ENCODE data around the gene GREB1.

GREB1 gene

GRCh38 chr2:11540148-11540995 lies 6.5 kb downstream of the GREB1 start:
- no peak for DNase-seq (ENCODE audit: low read depth)

- no peak for DNase-seq (ENCODE audit: low read depth)
These were observed 7.3 kb downstream of the GREB1 start for GRCh38 chr2:11540996-11541692.

- no peak for DNase-seq (ENCODE audit: low read depth)
These were observed 7.9 kb downstream of the GREB1 start for GRCh38 chr2:11541693-11542274.

- no peak for DNase-seq (ENCODE audit: low read depth)
These were observed 8.5 kb downstream of the GREB1 start for GRCh38 chr2:11542275-11542819.

GRCh38 chr2:11543337-11544216 lies 9.7 kb downstream of the GREB1 start:
- DNase-seq (ENCODE audit: low read depth) = no peak

- DNase-seq (ENCODE audit: low read depth) = no peak
These were observed 12.2 kb downstream of the GREB1 start for GRCh38 chr2:11546072-11546471.

- no peak for DNase-seq (ENCODE audit: low read depth)
These were observed 14.2 kb downstream of the GREB1 start for GRCh38 chr2:11547912-11548497.

GRCh38 chr2:11550302-11550701 lies 16.5 kb downstream of the GREB1 start:
- DNase-seq (ENCODE audit: low read depth) = no peak

- DNase-seq (ENCODE audit: low read depth) = no peak
These were observed 17.2 kb downstream of the GREB1 start for GRCh38 chr2:11550901-11551568.

- no peak for DNase-seq (ENCODE audit: low read depth)
These were observed 17.9 kb downstream of the GREB1 start for GRCh38 chr2:11551569-11552259.

- no peak for DNase-seq (ENCODE audit: low read depth)
These were observed 18.4 kb downstream of the GREB1 start for GRCh38 chr2:11552260-11552638.

GRCh38 chr2:11553661-11554398 lies 20.0 kb downstream of the GREB1 start:
- no peak for DNase-seq (ENCODE audit: low read depth)

- DNase-seq (ENCODE audit: low read depth) = no peak
These were observed 20.5 kb downstream of the GREB1 start for GRCh38 chr2:11554399-11554716.

GRCh38 chr2:11556101-11556806 lies 22.4 kb downstream of the GREB1 start:
- DNase-seq (ENCODE audit: low read depth) = no peak

GRCh38 chr2:11558214-11558886 lies 24.5 kb downstream of the GREB1 start:
- DNase-seq (ENCODE audit: low read depth) = no peak

GRCh38 chr2:11559066-11559785 lies 25.4 kb downstream of the GREB1 start:
- DNase-seq (ENCODE audit: low read depth) = no peak

GRCh38 chr2:11559786-11560155 lies 25.9 kb downstream of the GREB1 start:
- no peak for DNase-seq (ENCODE audit: low read depth)

- DNase-seq (ENCODE audit: low read depth) = no peak
These were observed 27.0 kb downstream of the GREB1 start for GRCh38 chr2:11560806-11561205.

Data from stimulated activated CD4-positive, alpha-beta T cell treated with anti-CD3 and anti-CD28 coated beads, Interleukin-2, amount 100 ng/mL, for 4 hours (primary cell).